NCI-H345 treated with DMSO at 0.1 percent for 48 hours (cell line): ENCODE measurements around the gene PDGFA.

Experiments used
- DNase-seq: peaks from one replicate; lab custom pipeline; 2025; ENCODE audit not compliant: unreplicated experiment; lab: John Stamatoyannopoulos, UW

PDGFA gene

DNA sequence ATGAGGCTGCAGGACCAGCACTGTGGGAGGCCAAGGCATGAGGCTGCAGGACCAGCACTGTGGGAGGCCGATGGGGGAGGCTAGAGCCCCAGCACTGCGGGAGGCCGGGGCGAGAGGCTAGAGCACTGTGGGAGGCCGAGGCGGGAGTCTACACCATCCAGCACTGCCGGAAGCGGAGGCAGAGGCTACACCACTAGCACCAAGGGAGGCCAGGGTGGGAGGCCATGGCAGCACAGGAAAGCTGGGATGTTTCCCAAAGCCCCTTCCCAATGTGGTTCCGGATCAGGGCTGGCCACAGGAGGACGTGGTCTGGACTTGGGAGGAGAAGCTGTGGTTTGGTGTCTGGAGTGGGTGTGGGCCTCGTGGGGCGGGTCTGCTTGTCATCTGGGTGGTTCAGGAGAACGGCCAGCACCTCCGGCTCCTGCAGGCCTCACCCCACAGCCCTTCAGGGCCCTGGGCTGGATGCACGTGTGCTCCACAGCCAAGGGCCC is 43.6 kb downstream of the PDGFA start:
- DNase-seq = no peak

DNA sequence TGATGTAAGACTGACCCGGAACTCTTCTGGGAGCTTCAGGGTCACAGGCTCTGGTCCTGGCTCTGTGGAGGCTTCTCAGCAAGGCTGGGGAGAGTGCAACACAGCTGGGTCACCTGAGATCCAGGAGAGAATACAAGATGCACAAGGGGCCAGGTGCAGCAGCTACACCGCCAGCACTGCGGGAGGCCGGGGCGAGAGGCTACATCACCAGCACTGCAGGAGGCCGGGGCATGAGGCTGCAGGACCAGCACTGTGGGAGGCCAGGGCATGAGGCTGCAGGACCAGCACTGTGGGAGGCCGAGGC is 44.3 kb downstream of the PDGFA start:
- no peak for DNase-seq

DNA sequence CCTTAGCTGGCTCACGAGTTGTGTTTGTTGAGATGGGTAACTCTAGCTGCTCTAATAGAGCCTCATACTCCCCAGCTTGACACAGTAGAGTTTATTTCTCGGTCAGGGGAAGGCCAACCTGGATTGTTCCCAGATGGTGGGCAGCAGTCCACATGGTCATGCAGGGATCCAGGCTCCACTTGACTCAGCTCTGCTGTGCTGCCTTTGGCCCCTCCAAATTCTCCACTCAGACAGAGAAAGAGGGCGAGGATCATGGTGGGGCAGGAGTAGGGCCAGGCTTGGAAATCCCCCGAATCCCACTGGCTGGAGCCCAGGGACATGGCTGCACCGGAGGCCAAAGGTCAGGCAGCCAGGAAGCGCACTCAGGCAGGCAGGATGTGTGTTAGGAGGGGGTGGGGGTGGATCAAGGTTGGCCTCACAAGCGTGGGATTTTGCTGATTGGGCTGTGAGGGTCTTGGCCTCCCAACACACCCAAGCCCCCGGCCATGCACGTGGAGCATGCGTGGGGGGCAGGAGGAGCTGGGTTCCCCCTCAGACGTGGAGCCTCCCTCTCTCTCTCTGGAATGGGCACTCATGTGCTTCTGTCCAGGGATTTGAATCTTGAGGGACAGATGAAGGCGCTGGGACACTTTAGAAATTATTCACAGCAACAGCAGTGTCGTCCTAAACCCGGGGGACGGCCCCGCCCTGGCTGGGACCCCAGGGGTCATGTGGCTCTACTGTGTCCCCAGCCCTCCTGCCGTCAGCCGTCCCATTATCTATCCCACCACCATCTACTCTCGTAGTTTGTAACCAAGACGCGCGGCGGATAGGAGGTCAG is 44.8 kb downstream of the PDGFA start:
- no peak for DNase-seq

DNA sequence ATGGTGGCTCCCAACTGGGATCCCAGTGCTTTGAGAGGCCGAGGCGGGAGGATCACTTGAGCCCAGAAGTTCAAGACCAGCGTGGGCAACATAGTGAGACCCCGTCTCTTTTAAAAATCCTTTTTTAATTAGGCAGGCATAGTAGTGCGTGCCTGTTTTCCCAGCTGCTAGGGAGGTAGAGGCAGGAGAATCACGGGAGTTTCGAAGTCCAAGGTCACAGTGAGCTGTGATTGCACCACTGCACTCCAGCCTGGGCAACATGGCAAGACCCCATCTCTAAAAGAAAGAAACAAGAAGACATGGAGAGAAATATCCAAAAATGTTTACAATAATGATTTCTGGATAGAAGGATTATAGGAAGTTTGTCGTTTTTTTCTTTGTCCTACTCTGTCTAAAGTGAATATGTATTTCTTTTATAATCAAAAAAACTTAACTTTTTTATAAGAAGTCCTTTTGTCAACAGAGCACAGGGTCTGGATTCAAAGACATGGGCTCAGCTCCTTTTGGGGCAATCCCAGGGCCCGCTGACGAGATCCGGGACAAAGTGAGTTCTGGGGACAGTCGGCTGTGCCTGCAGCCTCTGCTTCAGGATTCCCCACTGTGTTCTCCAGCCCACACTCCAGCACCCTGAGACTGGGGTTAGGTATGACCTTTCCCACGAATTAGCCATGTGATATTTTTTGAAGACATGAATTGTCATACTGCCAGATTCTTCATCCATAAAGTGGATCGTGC is 45.6 kb downstream of the PDGFA start:
- no peak for DNase-seq

DNA sequence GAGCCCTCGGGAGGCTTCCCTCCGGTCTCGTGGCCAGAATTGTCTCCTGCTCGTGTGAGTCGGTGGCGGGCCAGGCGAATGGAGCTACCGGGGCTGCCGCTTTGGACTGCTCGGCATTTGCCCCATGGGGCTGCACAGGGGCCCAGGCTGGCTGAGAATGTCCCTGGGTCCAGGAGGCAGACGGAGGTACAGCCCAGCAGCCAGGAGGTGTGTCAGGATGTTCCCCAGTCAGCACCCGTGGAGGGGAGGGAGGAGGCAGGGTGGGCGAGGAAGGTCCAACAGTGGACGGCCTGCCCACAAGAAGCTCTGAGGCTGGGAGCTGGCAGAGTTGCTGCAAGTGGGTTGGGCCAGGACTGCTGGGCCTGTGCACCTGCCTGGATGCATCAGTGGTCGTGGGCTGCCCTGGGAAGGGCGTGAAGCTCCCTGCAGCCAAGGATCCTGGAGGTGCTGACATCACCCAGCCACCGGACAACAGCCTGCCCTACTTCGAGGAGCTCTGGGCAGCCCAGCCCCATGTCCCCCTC is 46.4 kb downstream of the PDGFA start:
- no peak for DNase-seq

DNA sequence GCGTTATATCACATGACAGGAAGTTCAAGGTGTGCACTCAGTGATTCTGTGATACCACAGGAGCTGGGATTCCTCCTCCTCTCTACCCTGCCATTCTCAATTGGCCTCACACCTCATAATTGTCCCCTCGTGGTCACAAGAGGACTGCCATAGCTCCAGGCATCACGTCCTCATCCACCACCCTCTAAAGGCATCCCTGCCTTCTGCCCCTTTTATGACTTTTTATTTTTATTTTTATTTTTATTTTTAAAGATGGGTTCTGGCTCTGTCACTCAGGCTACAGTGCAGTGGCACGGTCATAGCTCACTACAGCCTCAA is 47.0 kb downstream of the PDGFA start:
- no peak for DNase-seq

DNA sequence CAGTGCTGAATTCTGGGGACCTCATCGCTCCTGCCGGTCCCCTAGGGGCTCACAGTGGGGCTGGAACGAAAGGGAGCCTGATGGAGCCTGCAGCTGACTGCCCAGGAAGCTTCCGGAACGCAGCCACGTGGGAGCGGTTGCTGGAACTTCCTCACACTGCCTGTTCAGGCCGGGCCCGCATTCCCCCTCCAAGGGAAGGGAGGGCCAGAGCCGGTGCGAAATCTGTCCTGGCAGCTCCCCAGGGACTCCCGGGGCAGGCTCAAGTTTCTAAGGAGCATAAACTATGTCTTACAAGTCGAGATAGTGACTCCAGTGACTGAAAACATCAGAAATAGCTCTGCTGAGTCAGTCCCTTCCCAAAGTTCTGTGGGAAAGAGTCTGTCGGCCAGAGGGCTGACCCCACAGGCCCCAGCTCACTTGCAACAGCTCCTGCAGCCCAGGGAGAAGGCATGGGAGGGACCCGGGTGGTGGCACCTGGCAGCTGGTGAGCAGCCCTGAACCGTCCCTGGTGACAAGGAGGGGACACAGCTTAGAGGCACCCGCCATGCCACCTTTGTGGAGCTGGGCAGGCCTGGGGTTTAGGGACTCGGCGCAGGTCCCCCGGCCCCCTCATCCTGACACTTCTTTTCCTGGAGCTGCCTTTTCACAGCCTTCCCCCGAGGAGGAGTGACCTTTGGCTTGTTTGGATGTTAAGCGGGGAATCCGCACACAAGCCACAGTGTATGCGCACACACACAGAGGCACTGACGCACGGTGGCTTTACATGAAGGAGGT is 47.6 kb downstream of the PDGFA start:
- DNase-seq = no peak

DNA sequence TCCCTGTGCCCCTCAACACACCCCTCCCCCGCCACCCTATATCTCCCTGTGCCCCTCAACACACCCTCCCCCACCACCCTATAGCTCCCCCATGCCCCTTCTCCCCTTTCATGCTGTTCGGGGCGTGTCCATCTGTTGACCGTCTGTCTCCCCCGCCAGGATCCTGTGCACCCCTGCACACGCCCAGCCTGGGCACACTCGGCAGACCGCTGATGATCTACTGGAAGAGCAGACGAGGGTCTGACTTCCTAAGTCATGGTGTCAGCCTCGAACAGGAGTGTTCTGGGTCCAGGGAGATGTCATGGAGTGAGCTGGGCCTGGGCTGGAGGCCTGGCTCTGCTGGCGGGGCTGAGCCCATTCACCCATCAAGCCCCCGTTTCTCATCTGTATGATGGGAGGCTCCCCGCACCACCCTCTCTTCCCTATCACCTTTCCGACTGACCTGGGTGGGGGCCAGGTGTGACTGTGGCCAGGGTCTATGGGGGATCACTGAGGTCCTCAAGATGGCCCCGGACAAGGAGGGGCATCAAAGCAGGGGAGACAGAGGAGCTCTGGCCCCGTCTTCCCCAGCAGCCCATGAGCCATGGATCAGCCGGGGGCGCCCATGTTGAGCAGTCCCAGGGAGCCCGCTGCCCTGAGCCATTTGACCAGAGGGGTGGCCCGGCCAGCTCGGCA is 48.3 kb downstream of the PDGFA start:
- DNase-seq = no peak

DNA sequence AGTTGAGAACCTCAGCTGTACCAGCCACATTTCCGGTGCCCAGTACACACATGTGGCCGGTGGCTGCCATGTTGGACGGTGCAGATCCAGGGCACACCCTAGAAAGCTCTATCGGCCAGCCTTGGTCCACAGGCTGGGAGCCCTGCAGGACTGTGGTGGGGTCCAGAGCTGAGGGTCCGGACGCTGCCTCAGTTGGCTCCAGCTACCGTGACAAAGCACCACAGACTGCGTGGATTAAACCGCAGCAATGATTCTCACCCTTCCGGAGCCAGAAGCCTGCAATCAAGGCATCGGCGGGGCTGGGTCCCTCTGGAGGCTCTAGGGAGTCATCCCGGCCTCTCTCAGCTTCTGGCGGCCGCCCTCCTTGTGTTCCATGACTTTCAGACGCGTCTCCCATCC is 50.1 kb downstream of the PDGFA start:
- DNase-seq = no peak

DNA sequence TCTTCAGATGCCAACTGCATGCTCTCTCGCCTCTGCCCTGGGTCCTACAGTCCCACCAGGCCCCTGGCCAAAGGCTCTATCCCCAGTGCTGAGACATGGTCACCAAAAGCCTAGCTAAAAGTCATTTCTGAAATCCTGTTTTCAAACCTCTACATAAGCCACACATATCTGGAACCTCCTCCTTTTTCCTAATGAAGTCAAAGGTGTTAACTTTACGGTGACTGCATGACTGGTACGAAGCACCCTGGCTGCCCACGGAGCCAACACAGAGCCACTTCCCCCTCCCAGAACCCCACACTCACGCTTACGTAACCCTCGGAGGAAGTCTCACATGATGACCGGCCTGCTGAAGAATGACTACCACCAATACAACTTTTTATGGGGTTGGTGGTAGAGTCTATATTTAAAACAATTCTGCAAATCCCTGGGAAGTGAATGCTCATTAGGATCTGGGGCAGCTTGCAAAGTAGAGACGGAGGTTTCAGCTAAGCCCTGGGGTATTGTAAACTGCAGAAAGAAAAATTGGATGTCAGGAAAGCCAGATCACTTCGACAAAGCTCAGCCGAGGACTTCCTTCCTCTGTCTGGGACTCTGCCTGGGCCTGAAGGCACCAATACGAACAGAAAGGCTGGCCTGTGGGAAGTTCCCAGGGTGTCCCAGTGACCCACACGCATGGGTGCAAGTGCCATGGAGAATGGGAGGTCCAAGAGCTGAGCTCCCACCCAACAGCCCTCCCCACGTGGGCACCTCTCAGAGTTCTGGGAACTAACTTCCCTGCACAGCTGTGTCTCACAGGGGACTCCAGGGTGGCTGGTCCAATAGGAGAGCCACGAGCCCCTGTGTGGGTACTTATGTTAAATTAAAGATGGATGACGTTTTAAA is 50.7 kb downstream of the PDGFA start:
- no peak for DNase-seq

DNA sequence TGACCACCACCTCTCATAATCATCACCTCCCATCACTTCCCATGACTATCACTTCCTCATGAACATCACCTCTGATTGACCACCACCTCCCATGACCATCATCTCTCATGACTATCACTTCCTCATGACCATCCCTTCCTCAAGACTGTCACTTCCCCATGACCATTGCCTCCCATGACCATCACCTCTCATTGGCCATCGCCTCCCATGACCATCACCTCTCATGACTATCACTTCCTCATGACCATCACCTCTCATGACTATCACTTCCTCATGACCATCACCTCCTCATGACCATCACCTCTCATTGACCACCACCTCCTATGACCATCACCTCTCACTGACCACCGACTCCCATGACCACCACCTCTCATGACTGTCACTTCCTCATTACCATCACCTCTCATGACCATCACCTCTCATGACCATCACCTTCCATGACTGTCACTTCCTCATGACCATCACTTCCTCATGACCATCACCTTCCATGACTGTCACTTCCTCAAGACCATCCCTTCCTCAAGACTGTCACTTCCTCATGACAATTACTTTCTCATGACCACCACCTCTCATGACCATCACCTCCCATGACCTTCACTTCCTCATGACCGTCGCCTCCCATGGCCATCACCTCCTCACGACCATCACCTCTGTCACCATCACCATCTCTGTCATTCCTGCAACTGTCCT is 51.6 kb downstream of the PDGFA start:
- DNase-seq = no peak

DNA sequence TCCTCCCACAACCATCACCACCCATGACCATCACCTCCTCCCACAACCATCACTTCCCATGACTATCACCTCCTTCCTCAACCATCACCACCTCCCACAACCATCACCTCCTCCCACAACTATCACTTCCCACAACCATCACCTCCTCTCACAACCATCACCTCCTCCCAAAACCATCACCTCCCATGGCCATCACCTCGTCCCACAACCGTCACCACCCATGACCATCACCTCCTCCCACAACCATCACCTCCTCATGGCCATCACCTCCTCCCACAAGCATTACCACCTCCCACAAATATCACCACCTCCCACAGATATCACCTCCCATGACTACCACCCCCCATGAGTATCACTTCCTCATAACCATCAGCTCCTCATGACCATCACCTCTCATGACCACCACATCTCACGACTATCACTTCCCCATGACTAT is 52.2 kb downstream of the PDGFA start:
- DNase-seq = no peak

DNA sequence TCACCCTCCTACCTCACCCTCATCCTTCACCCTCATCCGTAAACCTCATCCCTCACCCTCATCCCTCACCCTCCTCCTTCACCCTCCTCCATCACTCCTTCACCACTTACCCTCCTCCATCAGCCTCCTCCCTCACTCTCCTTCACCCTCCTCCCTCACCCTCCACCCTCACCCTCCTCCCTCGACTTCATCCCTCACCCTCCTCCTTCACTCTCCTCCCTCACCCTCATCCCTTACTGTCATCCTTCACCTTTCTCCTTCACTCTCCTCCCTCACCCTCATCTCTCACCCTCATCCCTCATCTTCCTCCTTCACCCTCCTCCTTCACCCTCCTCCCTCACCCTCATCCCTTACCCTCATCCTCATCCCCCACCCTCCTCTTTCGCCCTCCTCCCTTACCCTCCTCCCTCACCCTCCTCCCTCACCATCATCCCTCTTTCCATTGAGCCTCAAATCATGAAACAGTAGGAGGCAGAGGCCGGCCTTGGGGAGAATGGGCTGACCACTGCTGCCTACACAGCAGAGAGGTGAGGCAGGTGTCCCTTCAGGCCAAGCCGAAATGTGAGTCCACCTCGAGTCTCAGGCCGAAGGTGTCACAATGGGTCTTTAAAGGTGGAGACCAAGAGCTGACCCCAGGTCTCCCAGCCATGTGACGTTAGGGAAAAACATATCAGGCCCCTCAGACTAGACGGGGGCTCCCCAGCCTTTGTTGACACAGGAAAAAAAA is 53.0 kb downstream of the PDGFA start:
- DNase-seq = no peak

DNA sequence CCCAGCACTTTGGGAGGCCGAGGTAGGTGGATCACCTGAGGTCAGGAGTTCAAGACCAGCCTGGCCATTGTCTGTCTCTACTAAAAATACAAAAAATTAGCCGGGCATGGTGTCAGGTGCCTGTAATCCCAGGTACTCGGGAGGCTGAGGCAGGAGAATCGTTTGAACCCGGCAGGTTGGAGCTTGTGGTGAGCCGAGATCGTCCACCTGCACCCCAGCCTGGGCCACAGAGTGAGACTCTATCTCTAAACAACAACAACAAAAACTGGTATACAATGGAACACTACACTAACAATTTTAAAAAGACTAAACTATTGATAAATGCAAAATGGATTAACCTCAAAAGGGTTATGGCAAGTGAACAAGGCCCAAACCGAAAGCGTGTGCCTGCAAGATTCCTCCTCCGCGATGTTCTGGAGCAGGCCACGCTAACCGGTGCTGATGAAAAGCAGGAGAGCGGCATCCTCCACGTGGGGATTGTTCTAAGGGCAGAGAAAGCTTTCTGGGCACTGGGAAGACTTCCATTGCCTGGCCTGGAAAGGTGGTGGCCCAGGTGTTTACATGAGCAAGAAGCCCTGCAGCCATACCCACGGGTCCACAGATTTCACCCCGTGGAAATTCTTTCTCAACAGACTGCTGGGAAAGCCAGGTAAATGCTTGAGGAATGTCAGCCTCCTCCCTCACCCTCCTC is 53.8 kb downstream of the PDGFA start:
- no peak for DNase-seq

DNA sequence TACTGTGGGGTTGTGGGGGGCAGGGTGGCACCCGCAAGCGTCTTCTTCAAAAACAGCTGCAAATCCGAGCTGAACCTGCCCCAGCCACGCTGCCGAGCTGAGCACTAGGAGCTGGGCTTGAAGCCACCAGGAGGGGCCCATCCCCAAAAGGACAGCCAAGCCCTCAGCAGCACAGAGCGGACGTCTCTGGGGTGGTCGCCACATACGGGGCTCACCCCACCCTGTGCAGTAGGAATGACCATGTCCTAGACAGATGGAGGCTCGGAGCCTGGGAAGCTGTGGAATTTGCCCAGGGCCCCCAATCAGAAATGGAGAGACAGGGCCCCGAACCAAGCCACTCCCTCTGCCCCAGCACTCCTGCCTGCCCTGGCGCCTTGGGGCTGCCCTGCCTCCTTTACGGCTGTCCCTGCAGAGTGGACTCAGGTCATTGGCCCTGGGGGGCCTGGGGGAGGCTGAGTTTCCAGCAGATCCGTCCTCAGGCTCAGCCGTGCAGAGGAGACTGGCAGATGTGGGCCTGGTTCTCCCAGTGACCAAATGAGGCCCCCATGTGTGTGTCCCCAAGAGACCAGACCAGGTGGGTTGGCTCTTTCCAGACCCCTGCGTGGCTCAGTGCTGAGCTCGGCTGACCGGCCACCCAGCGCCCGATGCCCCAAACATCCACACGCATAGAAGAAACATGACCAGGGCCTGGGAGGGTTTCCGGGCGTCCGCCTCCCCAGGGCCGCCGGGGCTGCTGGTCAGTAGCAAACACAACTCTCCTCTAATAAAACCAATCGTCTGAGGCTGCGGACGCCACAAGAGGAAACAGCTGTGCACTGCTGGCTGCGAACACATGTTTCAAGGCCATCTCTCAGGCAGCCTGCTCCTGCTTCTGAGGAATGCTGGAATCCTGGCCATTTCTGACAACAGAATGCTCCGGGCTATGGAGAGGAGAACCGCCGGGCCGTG is 54.9 kb downstream of the PDGFA start:
- no peak for DNase-seq

DNA sequence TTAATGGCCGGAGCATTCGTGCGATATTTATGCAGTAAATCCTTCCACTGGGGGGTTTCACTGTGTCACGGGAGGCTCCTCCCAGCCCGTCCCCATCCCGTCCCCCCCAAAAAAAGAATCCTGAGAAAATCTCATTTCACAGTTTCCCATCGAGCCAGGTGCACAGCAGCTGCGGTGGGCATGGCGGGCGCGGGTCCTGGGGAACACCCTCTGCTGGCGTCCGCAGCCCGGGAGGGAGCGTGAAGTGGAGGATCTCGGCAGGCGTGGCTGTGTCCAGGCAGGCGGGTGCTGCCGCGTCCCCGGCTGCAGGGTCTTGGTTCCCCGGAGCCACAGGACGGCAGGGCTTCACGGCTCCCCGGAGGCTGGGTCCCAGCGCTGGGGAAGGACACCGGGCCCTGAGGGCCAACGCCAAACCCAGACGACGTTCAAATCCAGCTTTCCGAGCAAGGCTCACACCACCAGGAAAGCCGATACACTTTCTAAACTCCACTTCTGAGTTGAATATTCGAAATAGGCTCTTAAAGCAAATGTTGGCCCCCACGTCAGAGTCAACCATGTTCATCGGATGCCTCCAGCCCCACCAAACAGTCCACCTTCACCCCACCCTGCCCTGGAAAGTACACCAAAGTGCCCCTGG is 55.7 kb downstream of the PDGFA start:
- DNase-seq = no peak

DNA sequence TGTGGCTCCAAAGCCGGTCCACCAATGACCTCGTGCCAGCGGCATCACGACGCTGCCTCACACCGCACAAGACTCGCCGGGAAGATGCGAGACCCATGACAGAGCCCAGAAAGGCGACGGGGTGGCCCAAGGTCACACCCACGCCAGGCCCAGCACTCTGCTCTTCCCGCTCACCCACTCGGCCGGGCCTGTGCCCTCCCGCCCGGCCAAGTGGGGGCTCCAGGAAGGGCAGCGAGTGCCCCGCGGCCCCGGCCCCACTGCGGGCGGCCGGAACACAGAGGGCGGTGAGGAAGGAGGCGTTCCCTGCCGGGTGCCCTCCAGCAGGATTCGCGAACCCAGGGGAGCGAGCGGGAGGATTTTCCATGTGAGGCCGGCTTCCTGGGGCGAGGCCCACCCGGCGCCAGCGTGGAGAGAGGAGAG is 56.3 kb downstream of the PDGFA start:
- DNase-seq = no peak
